Measurements from ENCODE around the gene ODAD2.
"Not testable (repeated sequence)": the region's sequence is repeated elsewhere in the genome, so short reads cannot be mapped to it uniquely, and the experiment has no call there.

Gene ODAD2

GRCh38 chr10:27959093-27959715 lies 39.7 kb downstream of the ODAD2 start:
- Histone ChIP-seq H3K27ac (ENCODE audit: low read length) (no peak overlapping the region), H3K4me3 (ENCODE audit: low read depth in 1 of 2, low read length in 2 of 2) (no peak overlapping the region), H3K4me1 (ENCODE audit: control insufficient read depth in 1 of 2, insufficient read depth in 2 of 2, low read length in 2 of 2) (no peaks in the 10 kb centered on the region), H3K36me3 (ENCODE audit: control insufficient read depth in 1 of 2, insufficient read depth in 2 of 2, low read length in 2 of 2) (no peaks in the 10 kb centered on the region), H3K27me3 (ENCODE audit: low read depth, low read length) (no peaks in the 10 kb centered on the region), H3K9me3 (ENCODE audit: control insufficient read depth in 1 of 2, low read length in 2 of 2) (no peaks in the 10 kb centered on the region)

- H3K4me3 ChIP-seq (ENCODE audit: low read depth in 1 of 2, low read length in 2 of 2); H3K27ac ChIP-seq (ENCODE audit: low read length); H3K9me3 ChIP-seq (ENCODE audit: control insufficient read depth in 1 of 2, low read length in 2 of 2); H3K4me1 ChIP-seq (ENCODE audit: control insufficient read depth in 1 of 2, insufficient read depth in 2 of 2, low read length in 2 of 2); H3K36me3 ChIP-seq (ENCODE audit: control insufficient read depth in 1 of 2, insufficient read depth in 2 of 2, low read length in 2 of 2); H3K27me3 ChIP-seq (ENCODE audit: low read depth, low read length): not testable (repeated sequence)
Measured at GRCh38 chr10:27958383-27958782, 40.5 kb downstream of the ODAD2 start.

- H3K4me1 ChIP-seq (ENCODE audit: control insufficient read depth in 1 of 2, insufficient read depth in 2 of 2, low read length in 2 of 2), result no peaks in the 10 kb centered on the region
- H3K4me3 ChIP-seq (ENCODE audit: low read depth in 1 of 2, low read length in 2 of 2), result no peak overlapping the region
- H3K27me3 ChIP-seq (ENCODE audit: low read depth, low read length), result no peaks in the 10 kb centered on the region
- no peak overlapping the region for H3K27ac ChIP-seq (ENCODE audit: low read length)
- H3K36me3 ChIP-seq (ENCODE audit: control insufficient read depth in 1 of 2, insufficient read depth in 2 of 2, low read length in 2 of 2), result no peaks in the 10 kb centered on the region
- no peaks in the 10 kb centered on the region for H3K9me3 ChIP-seq (ENCODE audit: control insufficient read depth in 1 of 2, low read length in 2 of 2)
Measured at GRCh38 chr10:27950242-27950564, 48.7 kb downstream of the ODAD2 start.

GRCh38 chr10:27949528-27950241 lies 49.2 kb downstream of the ODAD2 start:
- no peaks in the 10 kb centered on the region for H3K36me3 ChIP-seq (ENCODE audit: control insufficient read depth in 1 of 2, insufficient read depth in 2 of 2, low read length in 2 of 2)
- no peaks in the 10 kb centered on the region for H3K9me3 ChIP-seq (ENCODE audit: control insufficient read depth in 1 of 2, low read length in 2 of 2)
- no peak overlapping the region for H3K4me3 ChIP-seq (ENCODE audit: low read depth in 1 of 2, low read length in 2 of 2)
- no peaks in the 10 kb centered on the region for H3K27me3 ChIP-seq (ENCODE audit: low read depth, low read length)
- no peaks in the 10 kb centered on the region for H3K4me1 ChIP-seq (ENCODE audit: control insufficient read depth in 1 of 2, insufficient read depth in 2 of 2, low read length in 2 of 2)
- no peak overlapping the region for H3K27ac ChIP-seq (ENCODE audit: low read length)

- Histone ChIP-seq H3K27me3 (ENCODE audit: low read depth, low read length) (no peaks in the 10 kb centered on the region), H3K36me3 (ENCODE audit: control insufficient read depth in 1 of 2, insufficient read depth in 2 of 2, low read length in 2 of 2) (no peaks in the 10 kb centered on the region), H3K27ac (ENCODE audit: low read length) (no peak overlapping the region), H3K9me3 (ENCODE audit: control insufficient read depth in 1 of 2, low read length in 2 of 2) (no peaks in the 10 kb centered on the region), H3K4me3 (ENCODE audit: low read depth in 1 of 2, low read length in 2 of 2) (no peak overlapping the region), H3K4me1 (ENCODE audit: control insufficient read depth in 1 of 2, insufficient read depth in 2 of 2, low read length in 2 of 2) (no peaks in the 10 kb centered on the region)
Measured at GRCh38 chr10:27948186-27948585, 50.7 kb downstream of the ODAD2 start.

- H3K27me3 ChIP-seq (ENCODE audit: low read depth, low read length), result no peaks in the 10 kb centered on the region
- no peak overlapping the region for H3K27ac ChIP-seq (ENCODE audit: low read length)
- no peaks in the 10 kb centered on the region for H3K9me3 ChIP-seq (ENCODE audit: control insufficient read depth in 1 of 2, low read length in 2 of 2)
- H3K36me3 ChIP-seq (ENCODE audit: control insufficient read depth in 1 of 2, insufficient read depth in 2 of 2, low read length in 2 of 2), result no peaks in the 10 kb centered on the region
- H3K4me3 ChIP-seq (ENCODE audit: low read depth in 1 of 2, low read length in 2 of 2), result no peak overlapping the region
- H3K4me1 ChIP-seq (ENCODE audit: control insufficient read depth in 1 of 2, insufficient read depth in 2 of 2, low read length in 2 of 2), result no peaks in the 10 kb centered on the region
Measured at GRCh38 chr10:27947540-27947939, 51.3 kb downstream of the ODAD2 start.

GRCh38 chr10:27944005-27944404 lies 54.9 kb downstream of the ODAD2 start:
- Histone ChIP-seq H3K36me3 (ENCODE audit: control insufficient read depth in 1 of 2, insufficient read depth in 2 of 2, low read length in 2 of 2) (no peaks in the 10 kb centered on the region), H3K4me3 (ENCODE audit: low read depth in 1 of 2, low read length in 2 of 2) (no peak overlapping the region), H3K27me3 (ENCODE audit: low read depth, low read length) (no peaks in the 10 kb centered on the region), H3K27ac (ENCODE audit: low read length) (no peak overlapping the region), H3K4me1 (ENCODE audit: control insufficient read depth in 1 of 2, insufficient read depth in 2 of 2, low read length in 2 of 2) (no peaks in the 10 kb centered on the region), H3K9me3 (ENCODE audit: control insufficient read depth in 1 of 2, low read length in 2 of 2) (no peaks in the 10 kb centered on the region)

- Histone ChIP-seq H3K27ac (ENCODE audit: low read length) (no peak overlapping the region), H3K4me3 (ENCODE audit: low read depth in 1 of 2, low read length in 2 of 2) (no peak overlapping the region), H3K4me1 (ENCODE audit: control insufficient read depth in 1 of 2, insufficient read depth in 2 of 2, low read length in 2 of 2) (no peaks in the 10 kb centered on the region), H3K9me3 (ENCODE audit: control insufficient read depth in 1 of 2, low read length in 2 of 2) (no peaks in the 10 kb centered on the region), H3K27me3 (ENCODE audit: low read depth, low read length) (no peaks in the 10 kb centered on the region), H3K36me3 (ENCODE audit: control insufficient read depth in 1 of 2, insufficient read depth in 2 of 2, low read length in 2 of 2) (no peaks in the 10 kb centered on the region)
Measured at GRCh38 chr10:27914888-27915287, 84.0 kb downstream of the ODAD2 start.

GRCh38 chr10:27912231-27912630 lies 86.6 kb downstream of the ODAD2 start:
- H3K4me1 ChIP-seq (ENCODE audit: control insufficient read depth in 1 of 2, insufficient read depth in 2 of 2, low read length in 2 of 2), result no peaks in the 10 kb centered on the region
- no peak overlapping the region for H3K4me3 ChIP-seq (ENCODE audit: low read depth in 1 of 2, low read length in 2 of 2)
- H3K36me3 ChIP-seq (ENCODE audit: control insufficient read depth in 1 of 2, insufficient read depth in 2 of 2, low read length in 2 of 2), result no peaks in the 10 kb centered on the region
- no peak overlapping the region for H3K27ac ChIP-seq (ENCODE audit: low read length)
- no peaks in the 10 kb centered on the region for H3K27me3 ChIP-seq (ENCODE audit: low read depth, low read length)
- no peaks in the 10 kb centered on the region for H3K9me3 ChIP-seq (ENCODE audit: control insufficient read depth in 1 of 2, low read length in 2 of 2)

GRCh38 chr10:27911539-27911938 lies 87.3 kb downstream of the ODAD2 start:
- Histone ChIP-seq H3K36me3 (ENCODE audit: control insufficient read depth in 1 of 2, insufficient read depth in 2 of 2, low read length in 2 of 2) (no peaks in the 10 kb centered on the region), H3K27ac (ENCODE audit: low read length) (no peak overlapping the region), H3K4me1 (ENCODE audit: control insufficient read depth in 1 of 2, insufficient read depth in 2 of 2, low read length in 2 of 2) (no peaks in the 10 kb centered on the region), H3K4me3 (ENCODE audit: low read depth in 1 of 2, low read length in 2 of 2) (no peak overlapping the region), H3K9me3 (ENCODE audit: control insufficient read depth in 1 of 2, low read length in 2 of 2) (peaks cover 0 to under 1% of the 10 kb centered on the region in 2 donors), H3K27me3 (ENCODE audit: low read depth, low read length) (no peaks in the 10 kb centered on the region)

GRCh38 chr10:27911011-27911410 lies 87.9 kb downstream of the ODAD2 start:
- Histone ChIP-seq H3K4me1 (ENCODE audit: control insufficient read depth in 1 of 2, insufficient read depth in 2 of 2, low read length in 2 of 2) (no peaks in the 10 kb centered on the region), H3K9me3 (ENCODE audit: control insufficient read depth in 1 of 2, low read length in 2 of 2) (peaks cover 0 to 3% of the 10 kb centered on the region in 2 donors), H3K27me3 (ENCODE audit: low read depth, low read length) (no peaks in the 10 kb centered on the region), H3K4me3 (ENCODE audit: low read depth in 1 of 2, low read length in 2 of 2) (no peak overlapping the region), H3K27ac (ENCODE audit: low read length) (no peak overlapping the region), H3K36me3 (ENCODE audit: control insufficient read depth in 1 of 2, insufficient read depth in 2 of 2, low read length in 2 of 2) (no peaks in the 10 kb centered on the region)

- Histone ChIP-seq H3K36me3 (ENCODE audit: control insufficient read depth in 1 of 2, insufficient read depth in 2 of 2, low read length in 2 of 2) (no peaks in the 10 kb centered on the region), H3K9me3 (ENCODE audit: control insufficient read depth in 1 of 2, low read length in 2 of 2) (peaks cover 0 to 3% of the 10 kb centered on the region in 2 donors), H3K4me1 (ENCODE audit: control insufficient read depth in 1 of 2, insufficient read depth in 2 of 2, low read length in 2 of 2) (no peaks in the 10 kb centered on the region), H3K27me3 (ENCODE audit: low read depth, low read length) (no peaks in the 10 kb centered on the region), H3K27ac (ENCODE audit: low read length) (no peak overlapping the region), H3K4me3 (ENCODE audit: low read depth in 1 of 2, low read length in 2 of 2) (no peak overlapping the region)
Measured at GRCh38 chr10:27908231-27908630, 90.6 kb downstream of the ODAD2 start.

Measured in muscle layer of duodenum (tissue), 2 donors.